GM21390 (cell line): Measurements from ENCODE around the gene DNAJC6.

Source experiments
- ATAC-seq: cut with Tn5 transposase; IDR thresholded peaks from one replicate; pipeline ENCODE4 v1.9.1; 2021; ENCODE audit not compliant: unreplicated experiment

DNAJC6 gene

GRCh38 chr1:65459397-65459768 lies 150.0 kb downstream of the DNAJC6 start:
- ATAC-seq: peak; percentile 80
